K562 (cell line): Measurements from ENCODE around the gene NEURL2. TPM values are rescaled to one million over a fixed set of nuclear protein-coding genes. Genes with fewer than 3 reads are reported as not detected.

Experiments
- CCNT2 ChIP-seq: IDR thresholded peaks from 2 replicates; pipeline ENCODE4 v1.6.1; 2011; ENCODE audit warnings: borderline replicate concordance, low read depth, mild to moderate bottlenecking, moderate library complexity, mixed read lengths, low read length; ENCODE audit not compliant: insufficient read length; ENCODE audit errors: extremely low read depth
- CHD2 ChIP-seq: IDR thresholded peaks from 2 replicates; pipeline ENCODE4 v1.6.1; 2011; ENCODE audit warnings: low read depth, low read length
- EWSR1 ChIP-seq: fragments of 450-650 bp; IDR thresholded peaks from 2 replicates; pipeline ENCODE4 v1.6.1; 2018; ENCODE audit warnings: borderline replicate concordance, mild to moderate bottlenecking, low read depth, moderate library complexity; ENCODE audit not compliant: partially characterized antibody
- GABPA ChIP-seq: fragments of 200-800 bp; sonication (Bioruptor generic); conservative IDR thresholded peaks from 2 replicates; pipeline ENCODE4 v1.6.1; 2016; ENCODE audit warnings: low read depth, missing genetic modification characterization, missing compliant biosample characterization
- KDM1A ChIP-seq, 2 experiments: fragments of 450-650 bp; IDR thresholded peaks; 2 replicates each; pipeline ENCODE4 v1.6.1; 2016; ENCODE audit warnings: mild to moderate bottlenecking in 2 of 2
- MAFK ChIP-seq: IDR thresholded peaks from 2 replicates; pipeline ENCODE4 v1.6.1; 2011; ENCODE audit warnings: low read length, improper control_type of control experiment
- MGA ChIP-seq: fragments of 450-650 bp; IDR thresholded peaks from 2 replicates; pipeline ENCODE4 v1.6.1; 2016; ENCODE audit warnings: mild to moderate bottlenecking, moderate library complexity
- MIER1 ChIP-seq: fragments of 450-650 bp; IDR thresholded peaks from 2 replicates; pipeline ENCODE4 v1.6.1; 2016; ENCODE audit warnings: antibody characterized with exemption, mild to moderate bottlenecking, low read depth
- NCOA4 ChIP-seq: fragments of 450-650 bp; IDR thresholded peaks from 2 replicates; pipeline ENCODE4 v1.6.1; 2018; ENCODE audit warnings: mild to moderate bottlenecking; ENCODE audit not compliant: partially characterized antibody
- PURB ChIP-seq: sonication (generic); formaldehyde crosslinking; IDR thresholded peaks from 2 replicates; pipeline ENCODE4 v1.9.0; 2021; ENCODE audit warnings: low read depth, mild to moderate bottlenecking, missing genetic modification reagents
- SMARCE1 ChIP-seq: fragments of 450-650 bp; IDR thresholded peaks from 2 replicates; pipeline ENCODE4 v1.7.1; 2016; ENCODE audit warnings: mild to moderate bottlenecking
- SUPT5H ChIP-seq: fragments of 450-650 bp; IDR thresholded peaks from 2 replicates; pipeline ENCODE4 v1.6.1; 2016
- ZBTB12 ChIP-seq: fragments of 250-450 bp; sonication (Bioruptor Pico); IDR thresholded peaks from 2 replicates; pipeline ENCODE4 v1.4.0; 2020
- ZNF431 ChIP-seq: sonication (generic); formaldehyde crosslinking; IDR thresholded peaks from 2 replicates; pipeline ENCODE4 v1.8.0; 2022; ENCODE audit warnings: mild to moderate bottlenecking, missing genetic modification reagents
- ZNF551 ChIP-seq: fragments of 250-450 bp; sonication (Bioruptor Pico); IDR thresholded peaks from 2 replicates; pipeline ENCODE4 v1.5.0; 2021; ENCODE audit warnings: mild to moderate bottlenecking, moderate library complexity
- ZNF696 ChIP-seq: fragments of 250-450 bp; sonication (Bioruptor Pico); conservative IDR thresholded peaks from 2 replicates; pipeline ENCODE4 v1.4.0; 2020; ENCODE audit warnings: mild to moderate bottlenecking, moderate library complexity
- ZNF75A ChIP-seq: fragments of 450-650 bp; formaldehyde crosslinking; IDR thresholded peaks from 2 replicates; pipeline ENCODE4 v1.4.0; 2020; ENCODE audit warnings: mild to moderate bottlenecking
- polyA plus RNA-seq, 8 experiments: library from polyadenylated mRNA; depleted of rRNA in 4 of 8; stranded (reverse) in 5 of 8; unstranded in 3 of 8; fragments of >200 nt; fragmentation: Nextera tagmentation in 2 of 8; fragmentation: Illumina TruSeq in 1 of 8; extraction: Ambion mirVana in 2 of 8; extraction: Trizol in 1 of 8; gene quantifications; 2 replicates each; pipeline versions ENCODE4 v1.2.1 to v1.2.3, GENCODE V29; 2011 to 2014; ENCODE audit warnings: inconsistent platforms in 1 of 8, missing spikeins in 1 of 8
- total RNA-seq, 7 experiments: library from RNA; depleted of rRNA in 6 of 7; stranded (reverse); fragments of >200 nt in 6 of 7; fragmentation: Illumina TruSeq in 2 of 7; extraction: Trizol in 2 of 7; gene quantifications; 2 replicates each; pipeline versions ENCODE4 v1.2.1 to v1.2.3, GENCODE V29; 2011 to 2021; ENCODE audit warnings: low replicate concordance in 1 of 7

NEURL2 gene
- total and polyA plus RNA-seq, 9 of the 15 experiments (the other 6 are each of a cell fraction or from before 2014, with no cell fraction given), result 0.22 to 1.9 (median 0.50) TPM; not detected in 1

DNA sequence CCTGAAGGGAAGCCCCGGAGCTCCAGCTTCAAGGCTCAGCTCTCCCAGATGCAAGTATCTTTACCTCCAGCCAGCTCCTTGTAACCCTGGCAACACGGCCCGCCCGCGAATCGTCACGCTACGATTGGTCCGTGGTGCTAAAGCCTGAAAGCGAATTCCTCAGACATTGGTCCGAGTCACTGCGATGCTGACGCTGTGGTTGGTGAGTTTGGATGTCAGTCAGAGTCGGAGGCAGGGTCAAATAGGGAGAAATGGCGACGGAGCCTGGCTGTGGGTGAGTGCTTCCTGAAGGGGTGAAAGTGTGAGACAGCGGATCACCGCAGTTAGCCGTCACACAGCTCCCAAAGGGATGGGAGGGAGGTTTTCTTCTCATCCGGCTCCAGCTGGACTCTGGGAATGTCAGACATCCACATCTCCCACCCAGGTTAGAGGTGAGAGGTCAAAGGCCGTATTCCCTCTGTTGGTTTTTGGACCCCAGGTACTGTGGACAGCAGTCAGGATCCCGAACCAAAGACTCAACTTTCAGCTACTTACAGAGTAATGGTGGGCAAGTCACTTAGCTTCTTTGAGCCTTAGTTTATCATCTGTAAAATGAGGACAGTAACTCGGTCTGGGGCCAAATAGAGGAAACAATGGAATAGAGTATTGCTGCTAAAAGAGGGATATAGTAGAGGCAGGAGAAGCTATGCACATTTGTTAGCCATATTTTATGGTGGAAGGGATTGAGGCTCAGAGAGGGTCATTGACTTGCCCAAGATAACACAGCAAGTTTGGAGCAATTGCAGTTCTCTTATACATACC lies 9.8 kb downstream of the NEURL2 start, which contains the start of gene ZSWIM1 (continued):
- TF ChIP-seq MGA (no peak), MAFK (0 out of 2 replicates have a peak, but pooled peaks have one; percentile 4), CCNT2 (no peak), CHD2 (peak; percentile 91), ZNF551 (CRISPR knock-in tag) (no peak), SUPT5H (peak; percentile 95), SMARCE1 (no peak), NCOA4 (no peak), ZNF75A (no peak), ZNF431 (CRISPR knock-in tag) (no peak), EWSR1 (no peak), MIER1 (0 out of 2 replicates have a peak, but pooled peaks have one; percentile 46), GABPA (tag) (peak; percentile 33; the same call in 1 of the 2 replicates), KDM1A (IDR thresholded peaks at IDR 0.05) (peak; percentile 68 to 74), ZNF696 (no peak), ZBTB12 (CRISPR knock-in tag) (peak; percentile 31; the same call in 1 of the 2 replicates), PURB (no peak)
